K562 treated with DMSO at 1 percent for 12 hours (cell line): Measurements from ENCODE around the gene SVOP. TPM values are rescaled to one million over a fixed set of nuclear protein-coding genes. Genes with fewer than 3 reads are reported as not detected.

Experiments
- total RNA-seq: library from RNA; unstranded; fragments of 300-600 nt; gene quantifications from 2 replicates; pipeline ENCODE4 v1.2.3, GENCODE V29; 2022; ENCODE audit not compliant: insufficient read depth

SVOP gene, protein sequence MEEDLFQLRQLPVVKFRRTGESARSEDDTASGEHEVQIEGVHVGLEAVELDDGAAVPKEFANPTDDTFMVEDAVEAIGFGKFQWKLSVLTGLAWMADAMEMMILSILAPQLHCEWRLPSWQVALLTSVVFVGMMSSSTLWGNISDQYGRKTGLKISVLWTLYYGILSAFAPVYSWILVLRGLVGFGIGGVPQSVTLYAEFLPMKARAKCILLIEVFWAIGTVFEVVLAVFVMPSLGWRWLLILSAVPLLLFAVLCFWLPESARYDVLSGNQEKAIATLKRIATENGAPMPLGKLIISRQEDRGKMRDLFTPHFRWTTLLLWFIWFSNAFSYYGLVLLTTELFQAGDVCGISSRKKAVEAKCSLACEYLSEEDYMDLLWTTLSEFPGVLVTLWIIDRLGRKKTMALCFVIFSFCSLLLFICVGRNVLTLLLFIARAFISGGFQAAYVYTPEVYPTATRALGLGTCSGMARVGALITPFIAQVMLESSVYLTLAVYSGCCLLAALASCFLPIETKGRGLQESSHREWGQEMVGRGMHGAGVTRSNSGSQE
- total RNA-seq = 0.18 and 0.27 TPM in 2 replicates

DNA sequence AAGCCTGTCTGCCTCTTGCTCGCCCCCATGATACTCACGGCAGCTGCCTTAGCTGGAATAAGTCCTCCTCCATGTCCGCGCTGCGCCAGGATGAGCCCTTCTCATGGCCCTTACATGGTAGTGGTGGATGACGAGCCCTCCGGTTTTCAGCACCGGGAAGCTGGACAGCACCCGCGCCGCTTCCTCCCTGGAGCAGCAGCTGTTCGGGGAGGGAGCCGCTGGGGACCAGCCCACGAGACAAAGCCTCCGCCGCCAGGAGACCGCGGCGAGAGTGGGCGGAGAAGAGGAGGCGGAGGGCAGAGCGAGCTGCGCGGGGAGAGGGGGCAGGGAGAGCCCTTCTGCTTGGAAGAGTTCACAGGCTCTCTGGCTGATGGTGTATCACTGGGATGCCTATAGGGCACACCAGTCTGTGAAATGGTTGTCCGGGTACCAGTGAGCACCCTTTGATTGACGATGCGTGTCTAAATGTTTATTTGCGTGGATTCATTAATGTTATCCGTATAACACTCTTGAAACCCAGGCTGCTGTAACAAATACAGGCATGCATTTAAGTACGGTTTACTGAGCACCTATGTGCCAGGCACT lies at the start of gene SVOP:
Gene SVOP (minus strand): TSS at position 273 of the 585 bp plus-strand sequence. CDS start 200 bp downstream, at position 73.

DNA sequence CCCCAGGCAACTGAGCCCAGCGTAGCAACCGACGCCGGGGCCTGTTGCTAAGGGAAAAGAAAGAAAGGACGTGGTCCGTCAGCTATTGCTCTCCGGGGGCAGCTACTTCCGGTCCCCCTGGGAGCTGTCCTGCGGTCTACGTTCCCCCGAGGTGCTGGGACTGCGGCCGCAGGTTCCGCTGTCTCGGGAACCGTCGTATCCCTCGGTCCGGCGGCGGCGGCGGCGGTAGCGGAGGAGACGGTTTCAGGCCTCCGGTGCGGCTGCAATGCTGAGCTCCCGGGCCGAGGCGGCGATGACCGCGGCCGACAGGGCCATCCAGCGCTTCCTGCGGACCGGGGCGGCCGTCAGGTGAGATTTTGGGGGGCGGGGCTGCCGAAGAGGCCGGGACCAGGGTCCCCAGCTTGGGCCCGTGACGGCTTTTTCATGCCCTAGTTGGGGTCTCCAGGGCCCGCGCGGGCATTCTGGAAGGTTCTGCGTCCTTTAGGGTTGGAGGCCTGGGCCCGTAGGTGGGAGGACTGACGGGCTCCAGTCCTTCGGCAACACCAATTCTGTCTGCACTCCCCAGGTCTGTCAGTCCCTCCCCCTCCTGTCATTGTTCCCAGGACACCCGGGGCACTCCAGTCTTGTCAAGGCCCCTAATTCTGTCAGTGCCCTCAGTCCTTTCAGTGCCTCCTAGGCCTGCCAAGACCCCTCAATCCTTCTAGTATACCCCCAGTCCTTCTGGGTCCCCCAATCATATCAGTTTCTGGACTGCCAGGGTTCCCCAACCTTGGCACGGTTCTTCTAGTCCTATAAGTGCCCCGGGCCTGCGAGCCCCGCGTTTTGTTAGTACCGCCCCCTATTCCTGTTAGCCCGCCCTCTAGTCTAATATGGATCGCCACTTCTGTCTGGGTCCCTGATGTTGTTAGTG lies 31.8 kb upstream of the SVOP start, which contains the start of gene USP30:
Gene USP30 (plus strand): TSS at position 163 of the 910 bp plus-strand sequence. CDS start 103 bp downstream, at position 266.

DNA sequence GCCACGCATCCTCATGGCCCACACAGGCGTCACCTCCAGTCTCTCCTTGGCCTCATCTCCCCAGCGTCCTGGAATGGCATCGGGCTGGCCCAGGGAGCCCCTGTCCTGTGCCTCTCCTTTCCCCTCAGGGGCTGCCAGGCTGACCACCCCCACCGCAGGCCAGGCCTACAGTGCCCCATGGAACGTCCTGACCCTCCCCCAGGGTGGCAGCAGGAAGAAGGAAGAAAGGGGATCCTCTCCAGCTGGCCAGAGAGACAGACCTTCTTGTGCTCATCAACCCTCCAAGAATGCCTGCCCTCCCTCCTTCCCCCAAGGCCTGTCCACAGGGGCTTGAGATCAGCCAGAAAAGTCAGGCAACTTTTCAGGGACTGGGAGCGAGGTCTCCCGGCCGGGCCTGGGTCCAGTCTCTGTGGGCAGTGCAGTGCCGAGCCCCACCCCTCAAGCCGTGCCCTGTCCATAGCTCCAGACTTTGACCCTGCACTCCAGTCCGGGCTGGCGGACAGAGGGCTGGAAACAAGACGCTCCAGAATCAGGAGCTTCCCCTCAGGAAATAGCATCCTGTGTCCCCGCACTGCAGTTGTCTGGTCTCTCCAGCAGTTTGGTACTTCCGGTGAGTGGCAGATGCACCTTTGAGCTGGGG lies 141.1 kb downstream of the SVOP start, which contains the start of gene DAO:
Gene DAO (plus strand): TSS at position 478 of the 640 bp plus-strand sequence. CDS start 4,915 bp downstream, outside the sequence.

Other genes starting within 250 kb of the SVOP start
- 2.8 and 17.5 TPM in 2 replicates for gene SSH1, start 163.5 kb downstream of the SVOP start, total RNA-seq
- gene DAO, start 141.0 kb downstream of the SVOP start, total RNA-seq = not detected in 2 replicates
- 11.0 and 13.3 TPM in 2 replicates for gene USP30, start 31.5 kb upstream of the SVOP start, total RNA-seq
- gene ALKBH2, start 72.4 kb upstream of the SVOP start, total RNA-seq = 19.1 and 24.8 TPM in 2 replicates
- 17.3 and 22.8 TPM in 2 replicates for gene UNG, start 76.5 kb upstream of the SVOP start, total RNA-seq
- gene ACACB, start 95.5 kb upstream of the SVOP start, total RNA-seq = 1.3 and 6.3 TPM in 2 replicates